Endometrium (tissue), 2 donors: ENCODE results near the gene NUP133.
"Not testable (repeated sequence)": the region's sequence is repeated elsewhere in the genome, so short reads cannot be mapped to it uniquely, and the experiment has no call there.

Experiments
- FAIRE-seq: peaks from 2 replicates; lab custom pipeline; 2012; peaks lifted over from hg19 to GRCh38; lab: Jason Lieb, UNC
- donor health status: control.
- donor health status: control.

The NUP133 gene

GRCh38 chr1:229448354-229448753 is 59.8 kb downstream of the NUP133 start:
- no peak for FAIRE-seq

- FAIRE-seq = no peak
Observed at GRCh38 chr1:229447809-229448252, 60.3 kb downstream of the NUP133 start.

- no peak for FAIRE-seq
Observed at GRCh38 chr1:229445828-229446227, 62.3 kb downstream of the NUP133 start.

GRCh38 chr1:229440851-229441537 is 67.1 kb downstream of the NUP133 start:
- FAIRE-seq = no peak

DNA sequence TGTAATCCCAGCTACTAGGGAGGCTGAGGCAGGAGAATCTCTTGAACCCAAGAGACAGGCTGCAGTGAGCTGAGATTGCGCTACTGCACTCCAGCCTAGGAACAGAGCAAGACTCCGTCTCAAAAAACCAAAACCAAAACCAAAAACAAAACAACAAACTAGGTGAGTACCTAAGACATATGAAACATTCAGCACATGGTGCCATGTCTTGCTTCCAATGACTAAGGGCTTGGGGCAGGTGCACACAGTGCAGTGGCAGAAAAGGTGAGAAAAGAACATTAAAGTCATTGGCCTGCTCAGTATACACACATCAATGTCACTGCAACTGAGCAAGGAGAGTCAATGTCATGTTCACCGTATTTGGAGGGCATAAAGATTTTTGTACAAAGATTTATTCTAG is 70.1 kb downstream of the NUP133 start:
- no peak for FAIRE-seq

GRCh38 chr1:229437443-229437842 is 70.7 kb downstream of the NUP133 start:
- FAIRE-seq = no peak

DNA sequence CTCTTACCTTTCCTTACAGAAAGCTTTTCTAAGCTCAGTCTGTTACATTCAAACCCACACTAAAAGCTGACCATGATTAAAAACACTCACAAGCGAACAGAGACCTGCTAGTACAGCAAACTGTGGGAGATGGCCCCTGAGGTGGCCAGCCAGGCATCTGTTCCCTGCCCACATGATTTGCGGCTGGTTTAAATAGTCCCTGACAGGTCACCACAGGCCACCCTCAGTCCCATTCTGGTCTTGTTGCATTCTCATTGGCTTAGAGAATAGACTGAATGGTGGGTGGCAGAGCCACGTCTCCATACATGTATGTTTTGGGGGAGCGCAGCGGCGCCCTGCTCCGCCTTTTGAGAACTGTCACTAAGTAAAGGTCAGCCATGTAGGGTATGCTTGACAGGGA is 71.9 kb downstream of the NUP133 start:
- FAIRE-seq = no peak

DNA sequence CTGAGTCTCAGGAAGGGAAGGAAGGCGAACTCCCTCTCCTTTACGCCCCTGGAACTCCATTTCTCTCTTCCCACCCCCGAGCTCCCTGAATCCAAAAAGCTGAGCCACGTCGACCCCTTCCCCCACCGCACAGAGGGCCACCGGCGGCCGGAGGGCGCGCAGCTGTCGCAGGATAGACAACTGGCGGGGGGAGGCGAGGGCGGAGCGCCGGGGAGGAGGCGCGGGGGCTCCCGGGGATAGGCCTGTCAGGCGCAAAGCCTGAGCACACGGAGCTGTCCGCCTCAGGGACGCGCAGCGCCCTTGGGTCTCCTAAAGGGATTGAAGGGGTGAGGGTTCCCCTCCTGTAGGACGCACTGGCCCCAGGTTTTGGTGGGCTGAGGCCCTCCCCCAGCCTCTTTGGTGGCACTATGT is 73.5 kb downstream of the NUP133 start:
- no peak for FAIRE-seq

GRCh38 chr1:229434005-229434640 is 74.0 kb downstream of the NUP133 start, which contains the start of gene ACTA1:
TSS of gene ACTA1 (minus strand) at chr1:229434094. CDS start at chr1:229433115, 979 bp downstream.
- no peak for FAIRE-seq

GRCh38 chr1:229433364-229434004 is 74.7 kb downstream of the NUP133 start:
- FAIRE-seq = no peak

- no peak for FAIRE-seq
Observed at GRCh38 chr1:229432905-229433304, 75.2 kb downstream of the NUP133 start.

- no peak for FAIRE-seq
Observed at GRCh38 chr1:229432116-229432461, 76.1 kb downstream of the NUP133 start.

GRCh38 chr1:229431284-229432115 is 76.6 kb downstream of the NUP133 start:
- FAIRE-seq = no peak

DNA sequence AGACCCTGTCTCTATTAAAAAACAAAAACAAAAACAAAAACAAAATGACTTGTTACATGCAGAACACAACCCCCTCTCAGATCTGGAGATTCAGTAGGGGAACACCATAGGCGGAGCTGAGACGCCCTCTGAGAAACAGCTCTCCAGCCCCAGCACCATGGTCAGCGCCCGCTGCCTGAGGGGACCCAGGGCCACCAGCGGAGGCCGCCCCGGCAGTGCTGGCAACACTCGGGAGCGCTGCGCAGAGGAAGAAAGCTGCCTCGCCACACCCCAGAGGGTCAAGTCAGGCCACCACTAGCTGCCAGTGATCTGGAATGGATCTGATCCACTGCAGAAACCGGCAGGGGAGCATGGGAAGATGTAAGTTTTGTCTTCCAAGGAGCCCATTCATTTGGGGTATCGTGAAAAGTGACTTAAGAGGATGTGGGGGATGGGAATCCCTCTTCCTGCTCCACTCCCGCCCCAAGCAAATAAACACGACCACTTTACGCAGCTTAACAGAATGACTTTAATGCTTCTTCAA is 77.3 kb downstream of the NUP133 start:
- no peak for FAIRE-seq

DNA sequence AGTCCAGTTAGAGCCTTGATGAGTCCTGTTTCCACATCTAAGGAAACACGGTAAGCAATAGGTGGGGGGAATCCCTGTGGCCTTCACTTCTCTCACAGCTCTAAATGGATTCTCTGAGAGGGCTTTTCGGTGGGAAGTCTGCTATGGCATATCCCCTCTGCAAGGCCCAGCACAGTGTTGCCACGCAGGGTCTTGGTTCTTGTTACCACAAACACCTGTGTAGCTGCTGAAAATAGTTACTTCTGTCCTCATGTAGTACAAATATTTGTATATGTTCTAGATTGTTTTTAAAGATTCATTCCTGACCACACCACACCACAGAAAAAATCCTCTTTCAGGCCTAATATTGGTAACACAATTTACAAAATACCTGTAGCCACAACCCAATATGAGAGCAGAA is 79.9 kb downstream of the NUP133 start:
- no peak for FAIRE-seq

- no peak for FAIRE-seq
Observed at GRCh38 chr1:229427572-229427971, 80.6 kb downstream of the NUP133 start.

DNA sequence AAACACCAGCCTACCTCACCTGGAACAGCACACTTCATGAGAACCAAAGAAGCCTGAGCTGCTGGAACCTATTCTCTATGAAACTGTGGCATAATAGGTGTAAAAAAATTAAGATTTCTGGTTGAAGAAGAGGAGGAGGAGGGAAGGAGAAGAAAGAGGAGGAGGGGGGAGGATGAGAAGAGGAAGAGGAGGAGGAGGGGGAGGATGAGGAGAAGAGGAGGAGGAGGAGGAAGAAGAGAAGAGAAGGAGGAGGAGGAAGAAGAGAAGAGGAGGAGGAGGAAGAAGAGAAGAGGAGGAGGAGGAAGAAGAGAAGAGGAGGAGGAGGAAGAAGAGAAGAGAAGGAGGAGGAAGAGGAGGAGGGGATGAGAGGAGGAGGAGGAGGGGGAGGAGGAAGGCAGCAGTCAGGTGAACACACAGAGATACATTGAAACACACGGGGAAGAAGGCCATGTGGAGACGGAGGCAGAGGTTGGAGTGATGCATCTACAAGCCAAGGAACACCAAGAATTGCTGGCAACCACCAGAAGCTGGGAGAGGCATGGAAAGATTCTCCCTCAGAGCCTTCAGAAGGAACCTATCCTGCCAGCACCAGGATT is 82.5 kb downstream of the NUP133 start:
- no peak for FAIRE-seq

DNA sequence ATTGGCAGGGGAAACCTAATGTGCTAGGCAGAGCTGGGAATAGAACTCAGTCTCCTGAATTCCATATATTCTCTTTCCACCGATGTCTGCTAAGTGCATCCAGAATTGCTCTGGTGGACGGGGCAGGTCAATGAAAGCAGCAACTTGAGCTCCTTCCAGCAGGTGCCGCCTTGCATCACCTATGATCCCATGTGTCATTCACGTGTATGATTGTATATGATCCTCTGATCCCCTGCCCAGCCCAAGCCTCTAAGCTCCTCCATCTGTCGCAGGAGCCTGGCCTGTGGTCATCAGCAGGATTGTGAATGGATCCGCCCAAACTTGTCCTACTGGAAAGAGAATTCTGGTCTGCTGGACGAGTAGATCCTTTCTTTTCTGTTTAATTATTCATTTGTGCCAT is 87.4 kb downstream of the NUP133 start:
- FAIRE-seq = no peak

- FAIRE-seq = no peak
Observed at GRCh38 chr1:229420224-229420623, 87.9 kb downstream of the NUP133 start.

DNA sequence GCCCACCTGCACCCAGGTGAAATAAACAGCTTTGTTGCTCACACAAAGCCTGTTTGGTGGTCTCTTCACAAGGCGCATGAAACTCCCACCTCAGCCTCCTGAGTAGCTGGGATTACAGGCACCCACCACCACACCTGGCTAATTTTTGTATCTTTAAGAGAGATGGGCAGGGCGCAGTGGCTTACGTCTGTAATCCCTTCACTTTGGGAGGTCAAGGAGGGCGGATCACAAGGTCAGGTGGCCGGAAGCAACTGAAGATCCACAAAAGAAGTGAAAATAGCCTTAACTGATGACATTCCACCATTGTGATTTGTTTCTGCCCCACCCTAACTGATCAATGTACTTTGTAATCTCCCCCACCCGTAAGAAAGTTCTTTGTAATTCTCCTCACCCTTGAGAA is 89.6 kb downstream of the NUP133 start:
- not testable (repeated sequence) for FAIRE-seq

- not testable (repeated sequence) for FAIRE-seq
Observed at GRCh38 chr1:229412810-229413209, 95.3 kb downstream of the NUP133 start.

DNA sequence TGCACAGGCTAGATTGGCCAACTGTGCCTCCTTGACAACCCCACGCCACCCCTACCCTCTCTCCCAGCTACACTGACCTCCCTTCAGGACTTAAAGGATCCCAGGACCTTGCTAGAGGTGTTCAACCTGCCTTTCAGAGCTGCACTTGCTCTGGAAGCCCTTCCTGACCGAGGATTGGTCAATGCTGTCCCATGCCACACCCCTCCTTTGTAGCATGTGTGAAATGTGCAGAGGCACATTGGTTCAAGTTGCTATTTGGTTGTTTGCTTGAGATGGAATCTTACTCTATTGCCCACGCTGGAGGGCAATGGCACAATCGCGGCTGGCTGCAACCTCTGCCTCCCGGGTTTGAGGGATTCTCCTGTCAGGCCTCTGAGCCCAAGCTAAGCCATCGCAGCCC is 96.1 kb downstream of the NUP133 start:
- no peak for FAIRE-seq
